GM10266 (cell line): ENCODE data around the gene PLD4.

Experiments used
- DNase-seq: peaks from one replicate; pipeline ENCODE4 v3.0.0; 2012; ENCODE audit errors: extremely low spot score
- TF ChIP-seq, protein P1 (sequence below): IDR thresholded peaks from 2 replicates; pipeline ENCODE4 v1.5.1; 2012; ENCODE audit warnings: mild to moderate bottlenecking, low read depth; ENCODE audit not compliant: control insufficient read depth, insufficient read depth; ENCODE audit errors: missing control alignments

The PLD4 gene

DNA sequence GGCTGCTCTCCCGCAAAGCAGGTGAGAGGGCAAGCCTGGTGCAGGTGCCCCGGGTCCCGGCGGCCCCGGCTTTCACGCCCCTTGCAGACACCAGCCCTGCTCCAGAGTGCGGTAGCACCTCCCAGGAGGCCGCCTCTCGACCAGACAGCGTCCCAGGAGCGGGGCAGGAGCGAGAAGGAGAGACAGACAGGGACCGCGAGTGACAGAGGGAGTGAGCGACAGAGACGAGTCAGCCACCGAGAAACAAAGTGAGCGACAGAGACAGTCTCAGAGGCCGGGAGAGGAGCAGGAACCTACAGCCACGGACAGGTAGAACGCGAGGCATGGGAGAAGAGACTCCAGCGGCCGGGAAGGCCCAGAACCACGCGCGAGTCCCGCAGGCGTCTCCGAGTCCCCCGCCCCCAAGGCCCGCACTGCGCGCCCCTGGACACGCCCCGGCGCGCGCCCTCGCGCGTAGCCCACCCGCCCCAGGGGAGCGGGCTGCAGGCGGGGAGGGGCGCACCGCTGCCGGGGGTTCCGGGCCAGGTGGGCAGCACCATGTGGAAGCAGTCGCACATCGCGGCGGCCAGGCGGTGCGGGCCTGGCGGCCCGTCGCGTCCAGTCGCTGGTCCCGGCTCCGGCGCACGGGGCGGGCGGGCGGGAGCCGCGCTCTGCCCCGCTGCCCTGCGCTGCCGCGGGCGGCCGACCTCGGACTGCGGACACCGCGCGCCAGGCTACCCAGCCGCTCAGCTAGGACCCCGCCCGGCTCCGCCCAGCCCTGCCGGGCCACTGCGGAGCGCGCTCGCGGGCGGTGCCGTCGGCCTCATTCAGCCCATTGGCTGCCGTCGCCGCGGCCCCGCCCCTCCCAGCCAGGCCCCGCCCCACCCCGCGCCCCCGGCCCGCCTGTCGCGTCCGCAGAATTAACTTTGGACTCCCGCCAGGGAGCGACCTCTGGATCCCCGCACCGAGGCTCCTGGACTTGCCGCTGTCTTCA lies 53.3 kb downstream of the PLD4 start, which contains the start of gene AHNAK2:
Gene AHNAK2, minus strand, starts transcription at position 694 of the 973 bp plus-strand sequence. Its CDS starts 137 bp downstream, at position 557.
- TF ChIP-seq, protein P1, sequence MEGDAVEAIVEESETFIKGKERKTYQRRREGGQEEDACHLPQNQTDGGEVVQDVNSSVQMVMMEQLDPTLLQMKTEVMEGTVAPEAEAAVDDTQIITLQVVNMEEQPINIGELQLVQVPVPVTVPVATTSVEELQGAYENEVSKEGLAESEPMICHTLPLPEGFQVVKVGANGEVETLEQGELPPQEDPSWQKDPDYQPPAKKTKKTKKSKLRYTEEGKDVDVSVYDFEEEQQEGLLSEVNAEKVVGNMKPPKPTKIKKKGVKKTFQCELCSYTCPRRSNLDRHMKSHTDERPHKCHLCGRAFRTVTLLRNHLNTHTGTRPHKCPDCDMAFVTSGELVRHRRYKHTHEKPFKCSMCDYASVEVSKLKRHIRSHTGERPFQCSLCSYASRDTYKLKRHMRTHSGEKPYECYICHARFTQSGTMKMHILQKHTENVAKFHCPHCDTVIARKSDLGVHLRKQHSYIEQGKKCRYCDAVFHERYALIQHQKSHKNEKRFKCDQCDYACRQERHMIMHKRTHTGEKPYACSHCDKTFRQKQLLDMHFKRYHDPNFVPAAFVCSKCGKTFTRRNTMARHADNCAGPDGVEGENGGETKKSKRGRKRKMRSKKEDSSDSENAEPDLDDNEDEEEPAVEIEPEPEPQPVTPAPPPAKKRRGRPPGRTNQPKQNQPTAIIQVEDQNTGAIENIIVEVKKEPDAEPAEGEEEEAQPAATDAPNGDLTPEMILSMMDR, result no peak

DNA sequence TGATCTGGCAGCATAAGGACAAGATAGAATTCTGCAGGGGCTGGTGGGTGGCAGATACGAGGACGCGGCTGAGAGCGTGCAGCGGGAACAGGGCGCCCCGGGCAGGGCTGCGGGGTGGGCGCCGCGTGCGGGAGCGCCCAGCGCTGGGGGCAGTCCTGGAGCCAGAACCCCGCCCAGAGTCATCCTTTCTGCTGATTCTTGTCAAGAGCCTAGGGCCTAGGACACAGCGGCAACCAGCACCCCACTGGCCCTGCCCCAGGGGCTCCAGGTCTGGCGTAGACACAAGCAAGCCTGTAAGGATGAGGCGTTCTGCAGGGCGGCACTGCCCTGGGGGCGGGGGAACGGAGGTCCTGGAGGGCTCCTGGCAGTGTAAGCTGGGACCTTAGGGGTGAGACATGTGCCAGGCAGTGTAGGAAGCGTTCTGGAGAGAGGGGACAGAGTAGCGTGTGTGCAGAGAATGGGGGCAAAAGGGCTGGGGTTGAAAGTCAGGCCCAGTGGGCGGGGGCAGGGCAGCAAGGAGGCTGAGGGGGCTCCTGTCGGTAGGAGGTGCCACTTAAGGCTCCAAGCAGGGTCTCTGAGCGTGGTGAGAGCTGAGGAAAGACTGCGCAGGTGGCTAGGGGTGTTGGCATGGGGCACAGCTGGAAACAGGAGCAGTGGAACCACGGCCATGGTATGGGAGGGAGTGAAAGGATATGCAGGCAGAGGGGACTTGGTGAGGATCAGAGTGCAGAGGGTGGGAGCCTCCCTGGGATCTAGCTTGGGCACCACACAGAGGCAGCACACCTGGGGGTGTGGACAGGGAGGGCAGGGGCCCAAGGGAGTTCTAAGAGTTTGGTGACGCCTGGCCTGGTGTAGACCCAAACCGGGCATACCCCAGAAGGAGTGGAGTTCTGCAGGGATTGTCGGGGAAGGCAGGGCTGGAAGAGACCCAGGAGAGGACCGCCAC lies 54.3 kb downstream of the PLD4 start:
- DNase-seq, result no peak
- TF ChIP-seq, protein P1, result no peak

More for the DNA sequence above, 53.3 kb downstream of the PLD4 start, which contains the start of gene AHNAK2:
- DNase-seq, result peak; percentile 83

DNA sequence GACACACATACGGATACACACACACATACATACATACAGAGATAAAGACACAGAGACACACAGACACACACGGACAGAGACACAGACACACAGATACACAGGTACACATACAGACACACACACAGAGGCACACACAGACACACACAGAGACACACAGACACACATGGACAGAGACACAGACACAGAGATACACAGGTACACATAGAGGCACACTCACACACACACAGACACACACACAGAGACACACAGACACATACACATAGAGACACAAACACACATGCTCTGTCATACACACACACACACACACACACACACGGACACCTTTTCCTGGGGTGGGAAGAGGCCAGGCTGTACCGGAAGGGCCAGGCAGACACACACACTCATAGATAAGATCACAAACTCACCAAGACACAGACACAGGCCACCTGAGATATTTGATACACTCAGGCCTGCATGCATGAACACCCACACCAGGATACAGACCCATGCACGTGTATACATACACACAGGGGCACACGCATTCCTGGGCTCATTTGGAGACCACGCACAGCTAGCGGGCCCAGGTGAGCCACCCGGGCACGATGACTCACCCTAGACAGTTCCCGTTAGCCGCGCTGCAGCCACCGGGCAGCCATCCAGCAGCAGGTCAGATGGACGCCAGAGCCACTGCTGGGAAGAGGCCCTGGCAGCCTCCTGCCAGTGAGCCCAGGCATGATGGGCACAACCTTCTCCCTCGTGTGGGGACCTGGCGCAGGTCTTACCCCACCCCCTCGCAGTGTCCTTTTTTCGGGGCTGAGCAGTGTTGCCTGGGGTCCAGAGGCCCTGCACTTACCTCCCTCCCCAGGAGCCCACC lies 55.3 kb downstream of the PLD4 start:
- DNase-seq, result no peak

DNA sequence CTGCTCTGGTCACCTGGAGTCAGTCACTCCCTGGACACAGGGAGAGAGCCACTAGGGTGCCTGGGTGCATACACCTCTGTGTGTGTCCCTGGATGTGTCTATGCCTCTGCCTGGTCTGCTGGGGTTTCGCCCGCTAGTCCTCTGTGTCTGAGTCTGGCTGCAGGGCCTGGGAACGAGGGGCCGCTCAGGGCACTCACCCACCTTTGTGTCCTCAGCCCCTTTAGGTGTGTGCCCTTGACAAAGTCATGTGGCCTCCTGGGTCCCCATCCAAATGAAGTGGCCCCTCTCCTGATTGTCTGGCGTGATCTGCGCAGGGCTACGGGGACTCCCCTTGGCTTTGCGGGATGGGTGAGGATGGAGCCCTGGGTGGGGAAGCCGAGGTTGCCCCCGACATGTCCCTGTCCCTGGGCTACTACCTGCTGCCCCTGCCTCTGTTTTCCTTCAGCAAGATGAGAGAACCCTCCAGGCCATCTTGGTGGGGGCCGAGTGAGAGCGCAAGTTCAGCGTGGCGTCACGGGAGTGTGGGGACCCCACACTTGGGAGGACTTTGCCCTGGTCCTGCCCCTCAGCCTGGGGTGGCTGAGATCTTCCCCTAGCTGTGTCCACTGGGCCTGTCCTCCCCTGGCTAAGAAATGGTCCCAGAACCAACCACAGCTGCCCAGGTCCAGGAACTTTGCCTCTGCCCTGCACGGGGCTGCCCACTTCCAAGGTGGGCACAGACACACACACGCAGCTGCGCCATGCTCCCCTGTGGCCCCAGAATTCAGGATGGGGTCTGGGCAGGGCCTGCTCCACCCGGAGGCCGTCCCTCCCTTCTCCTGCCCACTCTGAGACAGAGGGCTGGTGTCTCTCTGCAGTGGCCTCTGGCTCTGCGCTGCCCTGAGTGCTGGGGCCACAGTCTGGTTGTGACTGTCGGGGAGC lies 56.2 kb downstream of the PLD4 start:
- DNase-seq, result no peak
- TF ChIP-seq, protein P1, result no peak

More for the DNA sequence above, 55.3 kb downstream of the PLD4 start:
- TF ChIP-seq, protein P1, result no peak

DNA sequence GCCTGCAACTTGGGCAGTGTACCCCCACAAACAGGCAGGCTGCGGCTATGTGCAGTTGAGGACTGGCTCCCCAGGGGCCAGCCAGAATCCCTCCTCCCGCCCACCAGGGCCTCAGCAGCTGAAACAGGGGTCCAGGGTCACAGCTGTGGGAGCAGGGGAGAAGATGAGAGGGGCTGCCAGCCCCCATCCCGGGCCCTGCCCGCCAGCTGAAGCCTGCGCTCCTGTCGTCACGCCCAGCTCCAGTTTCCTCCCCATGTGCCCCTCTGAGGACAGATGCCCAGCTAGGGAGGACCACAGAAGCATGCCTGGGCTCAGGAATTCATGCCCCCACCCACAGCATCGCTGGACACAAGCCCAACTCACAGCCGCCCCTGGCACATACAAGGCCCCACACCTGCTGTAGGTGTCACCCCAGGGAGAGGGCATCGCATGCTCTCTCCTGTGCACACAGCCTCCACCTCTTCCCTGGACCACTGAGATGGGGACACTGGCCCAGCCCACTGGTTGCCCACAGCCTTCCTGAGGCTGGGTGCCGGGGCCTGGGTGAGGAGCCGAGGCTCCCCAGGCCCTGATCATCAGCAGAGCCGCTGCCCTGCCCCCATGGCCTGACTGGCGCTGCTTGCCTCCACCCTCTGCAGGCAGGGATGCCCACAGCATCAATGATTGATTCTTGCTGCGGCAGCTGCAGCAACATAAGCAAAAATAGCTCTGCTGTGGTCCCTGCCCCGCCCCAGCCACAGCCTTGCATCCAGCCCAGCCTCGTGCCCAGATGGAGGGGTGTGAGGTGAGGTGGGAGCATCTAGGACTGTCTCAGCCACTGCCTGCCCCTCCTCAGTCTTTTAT lies 57.2 kb downstream of the PLD4 start:
- TF ChIP-seq, protein P1, result no peak
- DNase-seq, result no peak
